AG09309 (cell line): Measurements from ENCODE around the gene PPP1R1B.

ENCODE experiments used
- DNase-seq: peaks from one replicate; pipeline ENCODE4 v3.0.0-alpha.2; 2010; ENCODE audit warnings: low read depth
- H3K4me3 ChIP-seq: 2 replicates; pipeline ENCODE4 v1.5.1; 2011; ENCODE audit warnings: mild to moderate bottlenecking, low read depth, low read length, moderate library complexity; ENCODE audit not compliant: control insufficient read depth
- TF ChIP-seq, protein P1 (sequence below): IDR thresholded peaks from 2 replicates; pipeline ENCODE4 v1.5.1; 2011; ENCODE audit warnings: mild to moderate bottlenecking, low read depth, low read length, inconsistent platforms; ENCODE audit not compliant: insufficient read depth, control insufficient read depth; ENCODE audit errors: missing control alignments

PPP1R1B gene

DNA sequence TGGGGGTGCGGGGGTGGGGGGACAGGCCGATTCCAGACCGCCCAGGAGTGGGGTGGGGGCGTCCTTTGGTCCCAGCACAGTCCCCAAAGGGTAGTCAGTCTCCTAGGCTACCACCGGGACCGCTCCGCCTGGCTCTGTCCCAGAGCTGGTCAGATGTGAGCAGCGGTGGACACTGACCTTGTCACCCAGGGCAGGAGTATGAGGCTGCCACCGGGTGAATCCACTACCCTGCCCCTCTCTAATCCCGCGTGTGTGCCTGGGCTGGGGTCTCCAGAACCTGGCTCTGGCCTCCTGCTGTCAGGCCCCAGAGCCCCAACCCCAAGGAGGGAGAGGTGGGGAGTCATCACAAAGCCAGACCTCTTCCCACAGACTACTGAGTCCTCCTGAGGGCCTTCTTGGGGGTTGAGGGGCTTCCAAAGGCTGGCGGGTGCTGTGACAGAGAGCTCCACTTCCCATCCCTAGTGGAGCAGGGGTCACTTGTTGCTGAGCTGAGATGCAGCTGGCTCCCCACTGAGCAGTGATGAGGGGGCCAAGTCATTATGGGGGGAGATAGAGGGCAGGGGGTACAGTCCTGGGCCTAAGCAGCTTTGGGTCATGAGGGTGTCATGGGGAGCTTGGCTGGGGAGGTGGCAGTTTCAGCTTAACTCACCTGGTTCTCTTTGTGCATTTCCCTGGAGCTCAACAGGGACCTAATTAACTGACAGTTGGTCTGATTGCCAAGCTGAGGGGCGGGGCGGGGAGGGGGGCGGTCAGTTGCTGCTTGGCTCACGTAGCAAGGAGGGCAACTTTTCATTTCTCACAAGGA, 1.2 kb downstream of the PPP1R1B start:
- DNase-seq: no peak
- no peak overlapping the region for H3K4me3 ChIP-seq
- TF ChIP-seq, protein P1, sequence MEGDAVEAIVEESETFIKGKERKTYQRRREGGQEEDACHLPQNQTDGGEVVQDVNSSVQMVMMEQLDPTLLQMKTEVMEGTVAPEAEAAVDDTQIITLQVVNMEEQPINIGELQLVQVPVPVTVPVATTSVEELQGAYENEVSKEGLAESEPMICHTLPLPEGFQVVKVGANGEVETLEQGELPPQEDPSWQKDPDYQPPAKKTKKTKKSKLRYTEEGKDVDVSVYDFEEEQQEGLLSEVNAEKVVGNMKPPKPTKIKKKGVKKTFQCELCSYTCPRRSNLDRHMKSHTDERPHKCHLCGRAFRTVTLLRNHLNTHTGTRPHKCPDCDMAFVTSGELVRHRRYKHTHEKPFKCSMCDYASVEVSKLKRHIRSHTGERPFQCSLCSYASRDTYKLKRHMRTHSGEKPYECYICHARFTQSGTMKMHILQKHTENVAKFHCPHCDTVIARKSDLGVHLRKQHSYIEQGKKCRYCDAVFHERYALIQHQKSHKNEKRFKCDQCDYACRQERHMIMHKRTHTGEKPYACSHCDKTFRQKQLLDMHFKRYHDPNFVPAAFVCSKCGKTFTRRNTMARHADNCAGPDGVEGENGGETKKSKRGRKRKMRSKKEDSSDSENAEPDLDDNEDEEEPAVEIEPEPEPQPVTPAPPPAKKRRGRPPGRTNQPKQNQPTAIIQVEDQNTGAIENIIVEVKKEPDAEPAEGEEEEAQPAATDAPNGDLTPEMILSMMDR: no peak

DNA sequence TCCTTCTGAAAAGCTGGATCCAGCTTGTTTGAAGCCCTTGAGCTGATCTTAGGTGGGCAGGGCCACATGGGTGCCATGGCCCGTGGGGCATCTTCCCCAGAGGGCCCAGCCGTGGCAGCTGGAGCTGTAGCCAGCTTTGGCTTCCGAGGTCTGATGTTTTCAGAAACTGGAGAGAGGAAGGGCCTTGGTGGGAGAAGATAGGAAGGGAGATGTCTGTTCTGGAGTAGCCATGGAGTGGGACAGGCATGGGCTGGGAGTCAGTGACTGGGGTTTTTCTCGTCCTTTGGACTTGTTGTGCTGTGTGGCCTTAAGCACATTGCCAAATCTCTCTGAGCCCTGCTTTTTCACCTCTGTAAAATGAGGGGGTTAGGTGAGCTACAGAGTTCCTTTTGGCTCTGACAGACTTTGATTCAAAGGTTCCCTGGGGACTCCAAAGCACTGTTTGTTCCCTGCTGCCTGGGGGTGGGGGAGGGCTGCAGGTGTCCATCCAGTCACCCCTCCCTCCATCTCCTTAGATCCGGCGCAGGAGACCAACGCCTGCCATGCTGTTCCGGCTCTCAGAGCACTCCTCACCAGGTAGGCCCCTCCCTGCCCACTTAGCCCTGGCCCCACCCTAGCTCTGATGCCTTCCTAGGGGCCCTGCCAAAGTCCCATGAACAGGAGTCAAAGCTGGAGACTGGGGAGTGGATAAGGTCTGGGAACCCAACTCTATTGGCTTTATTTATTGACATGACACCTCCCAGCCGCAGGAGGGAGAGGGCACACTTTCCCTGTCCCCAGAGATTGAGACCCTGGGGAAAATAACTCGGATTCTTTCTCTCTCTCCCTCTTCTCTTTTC, 2.1 kb downstream of the PPP1R1B start:
- no peak overlapping the region for H3K4me3 ChIP-seq
- DNase-seq: no peak
- TF ChIP-seq, protein P1: no peak

DNA sequence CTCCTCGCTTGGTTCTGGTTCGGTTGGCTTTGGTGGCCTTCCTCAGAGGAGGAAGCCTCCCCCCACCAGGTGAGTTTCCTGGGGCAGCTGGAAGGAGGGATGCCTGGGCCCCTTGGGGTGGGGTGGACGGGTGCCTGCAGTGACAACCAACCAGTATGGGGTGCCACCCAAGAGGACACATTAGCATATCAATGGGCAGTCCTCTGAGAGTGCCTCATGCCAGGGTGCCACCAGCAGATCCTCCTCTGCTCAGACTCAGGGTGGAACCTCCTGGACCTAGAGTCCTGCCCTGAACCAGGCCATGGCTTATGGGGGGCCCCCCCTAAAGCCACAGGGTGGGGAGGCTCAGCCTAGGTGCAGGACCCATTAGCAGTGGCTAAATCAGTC, 2.7 kb downstream of the PPP1R1B start:
- H3K4me3 ChIP-seq: no peak overlapping the region
- TF ChIP-seq, protein P1: no peak
- DNase-seq: no peak

DNA sequence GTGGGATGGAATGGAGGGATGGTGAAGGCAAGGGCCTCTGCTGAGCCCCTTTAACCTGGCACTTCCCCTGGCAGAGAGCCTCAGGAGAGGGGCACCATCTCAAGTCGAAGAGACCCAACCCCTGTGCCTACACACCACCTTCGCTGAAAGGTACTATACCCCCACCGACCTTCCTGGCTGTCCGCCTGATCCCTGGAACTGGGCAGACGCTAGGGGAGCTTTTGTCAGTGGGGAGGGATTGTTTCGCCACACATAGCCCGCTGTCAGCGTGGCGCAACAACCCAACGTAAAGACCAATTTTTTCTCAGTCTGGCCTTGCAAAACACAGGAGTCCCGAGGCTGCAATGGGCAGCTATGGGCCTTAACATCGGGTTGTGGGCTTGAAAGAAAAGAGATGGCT, 3.1 kb downstream of the PPP1R1B start:
- DNase-seq: no peak
- H3K4me3 ChIP-seq: no peak overlapping the region
- TF ChIP-seq, protein P1: no peak

DNA sequence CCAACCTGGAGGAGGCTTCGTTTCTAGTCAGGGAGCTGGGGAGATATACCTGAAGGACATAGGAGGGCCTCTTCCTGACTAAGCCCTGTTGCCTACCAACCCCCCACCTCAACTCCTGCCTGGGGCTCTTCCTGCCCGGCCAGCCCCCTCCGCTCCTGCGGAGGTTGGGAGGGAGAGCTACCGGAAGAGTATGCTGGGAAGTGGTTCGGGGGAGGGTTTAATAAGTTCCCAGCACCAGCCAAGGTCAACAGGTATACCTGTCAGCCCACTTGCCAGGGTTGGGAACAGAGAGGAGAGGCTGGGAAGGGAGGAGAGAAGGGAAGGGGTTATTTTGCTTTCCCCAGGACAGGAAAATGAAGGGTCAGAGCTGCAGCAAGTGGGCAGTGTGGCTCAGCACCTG, 4.7 kb downstream of the PPP1R1B start:
- TF ChIP-seq, protein P1: no peak
- no peak overlapping the region for H3K4me3 ChIP-seq
- DNase-seq: no peak

DNA sequence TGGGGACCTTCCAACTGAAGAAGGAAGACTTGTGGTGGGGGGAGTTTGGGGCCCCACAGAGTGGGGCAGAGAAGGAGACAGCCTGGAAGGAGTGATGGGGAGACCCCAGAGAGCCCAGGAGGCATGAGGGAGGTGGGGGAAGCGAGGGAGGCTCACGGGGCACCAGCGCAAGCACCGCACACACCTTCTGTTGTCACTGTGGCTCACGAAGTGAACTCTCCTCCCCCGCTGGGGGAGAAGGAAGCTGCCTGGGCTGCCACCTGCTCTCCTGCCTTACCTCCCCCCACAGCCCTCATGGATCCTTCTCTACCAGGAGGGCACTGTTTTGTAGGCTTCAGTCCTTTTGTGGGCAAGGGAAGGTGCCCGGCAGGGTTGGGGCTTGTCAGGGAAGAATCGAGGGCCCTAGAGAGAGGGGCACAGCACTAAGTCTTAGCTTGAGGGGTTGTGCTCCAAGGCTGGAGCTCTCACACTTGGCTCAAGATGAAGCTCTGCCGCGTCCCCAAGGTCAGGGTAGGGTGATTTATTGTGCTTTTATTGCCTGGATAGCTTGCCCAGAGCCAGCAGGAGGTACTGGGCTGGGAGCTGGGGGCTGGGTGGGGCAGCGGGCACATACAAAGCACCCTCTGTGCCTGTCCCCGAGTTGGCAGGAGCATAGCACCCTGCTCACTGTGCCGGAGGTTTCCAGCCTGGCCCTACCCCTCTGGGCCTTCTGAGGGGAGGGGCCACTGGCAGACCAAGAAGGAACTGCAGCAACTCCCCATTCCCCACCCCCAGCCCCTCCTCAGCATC, 5.6 kb downstream of the PPP1R1B start:
- TF ChIP-seq, protein P1: no peak
- no peak overlapping the region for H3K4me3 ChIP-seq
- DNase-seq: no peak
